ENCODE results near the gene EIF4E3. TPM values are rescaled to one million over a fixed set of nuclear protein-coding genes. Genes with fewer than 3 reads are reported as not detected.

EIF4E3 gene
- total RNA-seq, 4 donors from 2014 or later: 11.4 to 13.5 (median 12.8) TPM

DNA sequence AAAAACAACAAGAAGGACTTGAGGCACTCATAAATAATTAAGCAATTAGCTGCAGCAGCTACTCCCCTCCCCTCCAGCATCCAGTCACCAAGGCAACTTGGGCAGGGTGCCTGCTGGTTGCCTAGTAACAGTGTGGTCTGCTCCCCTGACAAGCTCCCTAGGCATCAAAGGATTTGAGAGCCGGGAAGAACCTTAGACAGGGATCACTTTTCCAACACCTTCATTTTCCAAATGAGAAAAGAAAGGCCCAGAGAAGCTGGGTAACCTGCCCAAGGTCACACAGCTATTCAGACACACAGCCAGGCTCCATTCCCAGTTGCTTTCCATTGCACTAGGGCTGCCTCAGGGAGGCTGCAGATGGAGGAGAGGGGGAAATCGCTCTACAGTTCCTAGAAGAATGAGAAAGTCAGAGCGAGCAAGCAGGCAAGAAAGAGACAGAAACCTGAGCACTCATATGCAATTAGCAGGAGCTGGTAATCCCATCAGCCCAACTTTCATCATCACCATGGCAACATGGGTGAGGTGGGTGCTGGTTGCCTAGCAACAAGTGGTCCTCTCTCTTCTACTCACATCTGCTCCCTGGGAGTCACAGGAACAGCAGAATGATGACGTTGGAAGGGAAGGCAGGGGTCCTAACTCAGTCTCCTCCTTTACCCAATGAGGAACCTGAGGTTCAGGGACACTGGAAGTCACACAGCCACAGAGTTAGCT, 3.6 kb upstream of the EIF4E3 start:
- TF ChIP-seq, protein P1, sequence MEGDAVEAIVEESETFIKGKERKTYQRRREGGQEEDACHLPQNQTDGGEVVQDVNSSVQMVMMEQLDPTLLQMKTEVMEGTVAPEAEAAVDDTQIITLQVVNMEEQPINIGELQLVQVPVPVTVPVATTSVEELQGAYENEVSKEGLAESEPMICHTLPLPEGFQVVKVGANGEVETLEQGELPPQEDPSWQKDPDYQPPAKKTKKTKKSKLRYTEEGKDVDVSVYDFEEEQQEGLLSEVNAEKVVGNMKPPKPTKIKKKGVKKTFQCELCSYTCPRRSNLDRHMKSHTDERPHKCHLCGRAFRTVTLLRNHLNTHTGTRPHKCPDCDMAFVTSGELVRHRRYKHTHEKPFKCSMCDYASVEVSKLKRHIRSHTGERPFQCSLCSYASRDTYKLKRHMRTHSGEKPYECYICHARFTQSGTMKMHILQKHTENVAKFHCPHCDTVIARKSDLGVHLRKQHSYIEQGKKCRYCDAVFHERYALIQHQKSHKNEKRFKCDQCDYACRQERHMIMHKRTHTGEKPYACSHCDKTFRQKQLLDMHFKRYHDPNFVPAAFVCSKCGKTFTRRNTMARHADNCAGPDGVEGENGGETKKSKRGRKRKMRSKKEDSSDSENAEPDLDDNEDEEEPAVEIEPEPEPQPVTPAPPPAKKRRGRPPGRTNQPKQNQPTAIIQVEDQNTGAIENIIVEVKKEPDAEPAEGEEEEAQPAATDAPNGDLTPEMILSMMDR (IDR thresholded peaks at IDR 0.05): no peak
- no peak for TF ChIP-seq POLR2A (IDR thresholded peaks at IDR 0.05)
- DNase-seq (ENCODE audit: low spot score in 2 of 2): no peak
- WGBS, 2 donors: 73 to 81% methylated on average over 4 of the region's 4 CpGs
- intact Hi-C loops (cut with DNase I; ENCODE audit: low total_unique reads): no loop called here
- H3K4me3 ChIP-seq (ENCODE audit: low read depth, poor library complexity, severe bottlenecking): no peak overlapping the region

DNA sequence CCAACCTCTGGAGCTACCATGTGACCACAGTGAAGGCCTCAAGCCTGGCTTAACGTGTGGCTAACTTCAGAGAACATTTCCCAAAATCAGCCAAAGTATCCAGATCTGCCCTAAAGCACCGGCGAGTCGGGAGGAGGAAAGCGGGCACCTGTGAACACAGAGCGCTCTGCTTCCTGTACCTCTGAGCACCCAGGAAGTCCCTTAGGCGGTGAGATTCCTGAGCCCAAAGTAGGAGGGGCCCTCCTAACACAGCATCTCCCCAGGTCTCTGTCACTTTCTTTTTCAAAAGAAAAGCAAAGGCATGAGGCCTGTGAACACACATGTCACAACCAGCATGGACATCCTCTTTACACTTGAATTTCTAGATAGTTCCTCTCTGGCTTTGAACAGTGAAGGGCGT, 944 bp upstream of the EIF4E3 start:
- H3K4me3 ChIP-seq (ENCODE audit: low read depth, poor library complexity, severe bottlenecking): no peak overlapping the region
- WGBS, 2 donors: 55 to 61% methylated on average over 8 of the region's 8 CpGs

DNA sequence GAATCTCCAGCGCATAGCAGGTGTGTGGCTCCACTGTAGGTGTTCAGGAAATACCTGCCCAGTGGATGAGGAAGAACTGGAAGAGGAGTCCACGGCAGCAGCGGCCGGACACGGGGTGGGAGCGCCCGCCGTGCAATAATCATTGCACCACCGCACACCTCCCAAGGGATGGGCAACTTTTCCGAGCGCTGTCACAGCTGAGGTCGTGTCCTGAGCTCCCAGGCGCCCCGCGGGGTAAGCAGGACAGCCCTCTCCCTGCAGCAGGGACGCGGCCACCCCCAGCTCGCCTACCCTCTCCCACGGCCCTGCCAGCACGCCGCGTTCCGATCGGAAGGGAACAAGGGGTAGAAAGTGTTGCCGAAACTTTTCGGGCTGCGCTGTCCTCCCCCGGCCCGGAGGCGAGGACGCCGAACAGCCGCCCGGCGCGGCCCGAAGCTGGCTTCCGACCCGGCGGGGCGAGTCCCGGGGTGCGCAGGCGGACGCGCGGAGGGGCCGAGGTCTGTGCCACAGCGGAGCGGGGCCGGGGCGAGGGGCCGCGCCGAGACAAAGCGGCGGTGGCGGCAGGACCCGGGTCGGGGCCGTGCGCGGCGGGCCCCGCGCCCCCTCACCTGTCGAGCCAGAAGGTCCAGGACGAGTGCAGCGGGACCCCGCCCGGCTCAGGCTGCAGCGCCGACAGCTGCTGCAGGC, 475 bp downstream of the EIF4E3 start:
- peak in 1 of 2 donors; percentile 88 for DNase-seq (ENCODE audit: low spot score in 2 of 2)
- intact Hi-C loops (cut with DNase I; ENCODE audit: low total_unique reads): no loop called here
- no peak for TF ChIP-seq POLR2A (IDR thresholded peaks at IDR 0.05)
- TF ChIP-seq, protein P1 (IDR thresholded peaks at IDR 0.05): no peak
- H3K4me3 ChIP-seq (ENCODE audit: low read depth, poor library complexity, severe bottlenecking): peak overlapping the region; percentile 59
- WGBS, 2 donors: 0% methylated on average over 23 to 51 of the region's 73 CpGs

More for the DNA sequence above, 944 bp upstream of the EIF4E3 start:
- intact Hi-C loops (cut with DNase I; ENCODE audit: low total_unique reads): no loop called here
- TF ChIP-seq, protein P1 (IDR thresholded peaks at IDR 0.05): no peak
- no peak for TF ChIP-seq POLR2A (IDR thresholded peaks at IDR 0.05)
- DNase-seq (ENCODE audit: low spot score in 2 of 2): no peak

DNA sequence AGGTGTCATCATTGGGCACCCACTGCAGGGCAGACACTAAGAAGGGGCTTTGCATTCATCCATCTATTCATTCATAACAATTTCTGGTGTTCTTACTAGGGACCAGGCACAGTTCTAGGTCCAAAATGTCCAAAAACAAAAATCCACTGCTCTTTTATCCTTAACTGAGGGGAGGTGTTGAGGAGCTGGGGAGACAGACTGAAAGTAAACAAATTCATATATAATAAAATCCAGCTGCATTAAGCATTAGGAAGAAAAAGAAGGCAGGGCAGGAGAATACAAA, 1.1 kb downstream of the EIF4E3 start:
- no peak for DNase-seq (ENCODE audit: low spot score in 2 of 2)
- peak overlapping the region; percentile 59 for H3K4me3 ChIP-seq (ENCODE audit: low read depth, poor library complexity, severe bottlenecking)
- intact Hi-C loops (cut with DNase I; ENCODE audit: low total_unique reads): no loop called here
- TF ChIP-seq POLR2A (IDR thresholded peaks at IDR 0.05): no peak
- TF ChIP-seq, protein P1 (IDR thresholded peaks at IDR 0.05): no peak

DNA sequence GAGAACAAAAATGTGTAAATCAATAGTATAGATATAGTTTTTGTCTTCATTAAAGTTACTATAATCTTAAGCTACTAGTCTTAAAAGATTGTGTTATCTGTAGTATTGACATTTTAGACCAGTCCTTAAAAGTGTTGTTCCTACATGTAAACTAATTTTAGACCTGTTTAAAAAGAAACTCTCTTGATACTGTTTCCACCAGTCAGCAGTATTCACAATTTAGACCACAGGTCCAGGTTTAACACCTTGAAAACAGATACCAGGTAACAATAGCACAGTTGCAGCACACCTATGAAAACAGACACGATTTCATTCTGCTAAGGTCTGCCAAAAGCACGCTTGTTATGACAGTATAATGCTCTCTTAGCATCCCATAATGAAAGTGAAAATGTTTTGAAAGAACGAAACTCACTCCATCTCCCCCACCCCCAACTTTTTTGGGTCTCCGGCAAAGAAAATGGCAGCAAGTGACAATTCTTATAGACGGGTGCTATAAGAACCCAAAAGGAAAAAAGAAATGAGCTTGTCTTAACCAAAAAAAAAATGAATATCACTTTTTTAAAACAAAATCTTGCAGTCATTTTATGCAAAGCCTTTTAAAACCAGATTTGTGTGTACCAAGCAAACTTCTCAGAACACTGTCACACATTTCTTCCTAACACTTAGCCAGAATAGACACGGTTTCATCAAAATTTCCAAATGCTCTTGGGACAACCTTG, 1.6 kb downstream of the EIF4E3 start:
- WGBS, 2 donors: 33 to 46% methylated on average over 6 of the region's 6 CpGs
- no peak for TF ChIP-seq POLR2A (IDR thresholded peaks at IDR 0.05)
- TF ChIP-seq, protein P1 (IDR thresholded peaks at IDR 0.05): no peak
- intact Hi-C loops (cut with DNase I; ENCODE audit: low total_unique reads): no loop called here
- no peak overlapping the region for H3K4me3 ChIP-seq (ENCODE audit: low read depth, poor library complexity, severe bottlenecking)
- no peak for DNase-seq (ENCODE audit: low spot score in 2 of 2)

All from lower leg skin (tissue), 4 donors.